GM12872 (cell line): ENCODE measurements around the gene TMEM212.

ENCODE experiments used
- CTCF ChIP-seq: IDR thresholded peaks from 3 replicates; pipeline ENCODE4 v1.5.1; 2011; ENCODE audit warnings: low read depth, mild to moderate bottlenecking, low read length, moderate library complexity; ENCODE audit not compliant: insufficient read depth

The TMEM212 gene

GRCh38 chr3:171824824-171825221 lies 18.3 kb upstream of the TMEM212 start:
- no peak for TF ChIP-seq CTCF

GRCh38 chr3:171825222-171825828 lies 17.8 kb upstream of the TMEM212 start:
- no peak for TF ChIP-seq CTCF

- TF ChIP-seq CTCF: no peak
Observed at GRCh38 chr3:171827385-171827784, 15.8 kb upstream of the TMEM212 start.

- TF ChIP-seq CTCF: no peak
Observed at GRCh38 chr3:171827836-171828458, 15.2 kb upstream of the TMEM212 start.

GRCh38 chr3:171828902-171829770 lies 14.0 kb upstream of the TMEM212 start:
- no peak for TF ChIP-seq CTCF

- peak; percentile 82 for TF ChIP-seq CTCF
Observed at GRCh38 chr3:171829841-171830517, 13.2 kb upstream of the TMEM212 start.

- TF ChIP-seq CTCF: no peak
Observed at GRCh38 chr3:171830518-171830875, 12.7 kb upstream of the TMEM212 start.
